GM23338 (cell line): Measurements from ENCODE around the gene CCL7. TPM values are rescaled to one million over a fixed set of nuclear protein-coding genes. Genes with fewer than 3 reads are reported as not detected.

ENCODE experiments used
- ATAC-seq: fragments of 200-7000 bp; cut with Tn5 transposase; 3 replicates; pipeline ENCODE4 v1.9.1; 2020
- DNase-seq: peaks from one replicate; pipeline ENCODE4 v3.0.0-alpha.2; 2015; ENCODE audit warnings: low spot score
- H2AFZ ChIP-seq: fragments of 200-600 bp; sonication (generic); 2 replicates; pipeline ENCODE4 v1.8.0; 2016; ENCODE audit warnings: antibody characterized with exemption, mild to moderate bottlenecking, moderate library complexity
- H3F3A ChIP-seq: fragments of 200-600 bp; sonication (generic); replicated peaks from 2 replicates; pipeline ENCODE4 v1.8.0; 2017; ENCODE audit warnings: antibody characterized with exemption, mixed run types, low read depth
- H3K27ac ChIP-seq: fragments of 200-600 bp; sonication (generic); 2 replicates; pipeline ENCODE4 v1.6.1; 2016; ENCODE audit warnings: low read depth
- H3K27me3 ChIP-seq: fragments of 200-600 bp; sonication (generic); 2 replicates; pipeline ENCODE4 v1.8.0; 2016; ENCODE audit warnings: mild to moderate bottlenecking, mixed run types, moderate library complexity; ENCODE audit not compliant: insufficient read depth
- H3K36me3 ChIP-seq: fragments of 200-600 bp; sonication (generic); 2 replicates; pipeline ENCODE4 v1.8.0; 2016; ENCODE audit warnings: mild to moderate bottlenecking; ENCODE audit not compliant: insufficient read depth
- H3K4me1 ChIP-seq: fragments of 200-600 bp; sonication (generic); 2 replicates; pipeline ENCODE4 v1.8.0; 2016; ENCODE audit warnings: mild to moderate bottlenecking, moderate library complexity; ENCODE audit not compliant: insufficient read depth
- H3K4me2 ChIP-seq: fragments of 200-600 bp; sonication (generic); 2 replicates; pipeline ENCODE4 v1.7.1; 2017; ENCODE audit warnings: mixed run types
- H3K4me3 ChIP-seq: fragments of 200-600 bp; sonication (generic); 2 replicates; pipeline ENCODE4 v1.6.1; 2016; ENCODE audit warnings: mixed run types
- H3K79me2 ChIP-seq: fragments of 200-600 bp; sonication (generic); replicated peaks from 2 replicates; pipeline ENCODE4 v1.8.0; 2017; ENCODE audit warnings: mild to moderate bottlenecking; ENCODE audit not compliant: insufficient read depth
- H3K9me2 ChIP-seq: fragments of 200-600 bp; sonication (generic); 2 replicates; pipeline ENCODE4 v1.8.0; 2017; ENCODE audit not compliant: insufficient read depth
- H4K20me1 ChIP-seq: fragments of 200-600 bp; sonication (generic); replicated peaks from 2 replicates; pipeline ENCODE4 v1.8.0; 2017; ENCODE audit warnings: mild to moderate bottlenecking; ENCODE audit not compliant: insufficient read depth
- H3K27ac Mint-ChIP-seq: 2 replicates; pipeline ENCODE4 v1.8.0; 2020; ENCODE audit warnings: inconsistent platforms, mild to moderate bottlenecking, moderate library complexity, mixed read lengths
- H3K27me3 Mint-ChIP-seq: 3 replicates; pipeline ENCODE4 v1.8.0; 2022; ENCODE audit warnings: low read depth, mild to moderate bottlenecking, moderate library complexity, mixed read lengths, inconsistent platforms; ENCODE audit not compliant: insufficient read depth, poor library complexity
- H3K36me3 Mint-ChIP-seq: 3 replicates; pipeline ENCODE4 v1.8.0; 2021; ENCODE audit warnings: low read depth, mild to moderate bottlenecking, inconsistent platforms, moderate library complexity, mixed read lengths
- H3K4me1 Mint-ChIP-seq: 3 replicates; pipeline ENCODE4 v1.8.0; 2020; ENCODE audit warnings: mild to moderate bottlenecking, inconsistent platforms, mixed read lengths
- H3K4me3 Mint-ChIP-seq: 3 replicates; pipeline ENCODE4 v1.8.0; 2021; ENCODE audit warnings: moderate library complexity, mild to moderate bottlenecking, inconsistent platforms, mixed read lengths
- H3K9me3 Mint-ChIP-seq: 3 replicates; pipeline ENCODE4 v1.8.0; 2020; ENCODE audit warnings: moderate library complexity, mild to moderate bottlenecking, inconsistent platforms, mixed read lengths
- CREB1 ChIP-seq: fragments of 250-450 bp; sonication (Bioruptor Pico); IDR thresholded peaks from 2 replicates; pipeline ENCODE4 v1.5.0; 2020; ENCODE audit warnings: low read depth, mild to moderate bottlenecking, moderate library complexity
- EZH2phosphoT487 ChIP-seq: fragments of 200-600 bp; sonication (generic); IDR thresholded peaks from one replicate; pipeline ENCODE4 v1.8.1; 2018; ENCODE audit warnings: antibody characterized with exemption; ENCODE audit not compliant: unreplicated experiment
- JUNB ChIP-seq: IDR thresholded peaks from one replicate; pipeline ENCODE4 v1.6.1; 2016; ENCODE audit warnings: antibody characterized with exemption; ENCODE audit not compliant: unreplicated experiment
- NANOG ChIP-seq: IDR thresholded peaks from 2 replicates; pipeline ENCODE4 v1.6.1; 2016; ENCODE audit warnings: antibody characterized with exemption, borderline replicate concordance
- STAT1 ChIP-seq: IDR thresholded peaks from one replicate; pipeline ENCODE4 v1.6.1; 2016; ENCODE audit warnings: antibody characterized with exemption; ENCODE audit not compliant: unreplicated experiment
- ZNF114 ChIP-seq: fragments of 250-450 bp; sonication (Bioruptor Pico); IDR thresholded peaks from 2 replicates; pipeline ENCODE4 v1.5.0; 2020; ENCODE audit warnings: mild to moderate bottlenecking, moderate library complexity
- ZNF331 ChIP-seq: fragments of 250-450 bp; sonication (Bioruptor Pico); IDR thresholded peaks from 2 replicates; pipeline ENCODE4 v1.5.0; 2020; ENCODE audit warnings: low read depth, mild to moderate bottlenecking, moderate library complexity
- polyA plus RNA-seq: library from polyadenylated mRNA; unstranded; fragments of >200 nt; fragmentation: Nextera tagmentation; extraction: Ambion mirVana; gene quantifications from 2 replicates; pipeline ENCODE4 v1.2.1, GENCODE V29; 2016
- total RNA-seq: library from RNA; depleted of rRNA; stranded (reverse); fragments of >200 nt; shearing (Covaris generic); gene quantifications from 2 replicates; pipeline ENCODE4 v1.2.3, GENCODE V29; 2014
- TF ChIP-seq, protein P1 (sequence below): IDR thresholded peaks from 2 replicates; pipeline ENCODE4 v1.6.1; 2016; ENCODE audit warnings: antibody characterized with exemption
- TF ChIP-seq, protein P2 (sequence below), 2 experiments: fragments of 200-600 bp in 1 of 2; sonication (generic) in 1 of 2; conservative IDR thresholded peaks; 2 replicates each; pipeline versions ENCODE4 v1.5.1 to v1.6.1; 2016 to 2017; ENCODE audit warnings: antibody characterized with exemption in 2 of 2, low read depth in 2 of 2, mild to moderate bottlenecking in 2 of 2, moderate library complexity in 1 of 2
- TF ChIP-seq, protein P3 (sequence below): fragments of 250-450 bp; sonication (Bioruptor Pico); IDR thresholded peaks from 2 replicates; pipeline ENCODE4 v1.5.0; 2020; ENCODE audit warnings: mild to moderate bottlenecking, moderate library complexity

Gene CCL7
- total and polyA plus RNA-seq, 2 experiments from 2014 or later, result not detected

DNA sequence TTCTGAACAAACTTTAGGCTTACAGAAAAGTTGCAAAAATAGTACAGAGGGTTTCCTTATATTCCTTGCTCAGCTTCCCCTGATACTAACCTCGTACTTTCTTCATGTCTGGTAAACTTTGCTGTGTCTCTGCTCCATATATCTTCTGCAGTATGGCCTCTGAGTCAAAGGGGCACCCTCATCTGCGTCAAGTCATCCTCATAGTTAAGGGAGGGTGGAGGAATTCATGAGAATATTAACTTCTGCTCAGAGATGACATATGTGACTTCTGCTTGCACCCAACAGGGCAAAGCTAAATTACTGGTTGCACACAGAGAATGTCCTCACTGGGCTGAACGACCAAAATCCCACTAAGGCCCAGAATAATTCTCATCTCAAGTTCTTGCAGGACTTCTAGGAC, 4.3 kb upstream of the CCL7 start:
- H3K27ac ChIP-seq, result no peak overlapping the region
- no peaks in the 10 kb centered on the region for H3K79me2 ChIP-seq
- H3K36me3 Mint-ChIP-seq, result no peaks in the 10 kb centered on the region
- no peaks in the 10 kb centered on the region for H3F3A ChIP-seq
- H3K4me3 ChIP-seq, result no peak overlapping the region
- no peaks in the 10 kb centered on the region for H3K9me3 Mint-ChIP-seq
- no peak overlapping the region for H3K27ac Mint-ChIP-seq
- ATAC-seq, result no peak
- H3K4me1 Mint-ChIP-seq, result no peaks in the 10 kb centered on the region
- H2AFZ ChIP-seq, result no peak overlapping the region
- H3K27me3 ChIP-seq, result no peaks in the 10 kb centered on the region
- no peaks in the 10 kb centered on the region for H3K4me1 ChIP-seq
- H3K4me2 ChIP-seq, result no peak overlapping the region
- no peak for DNase-seq
- no peak overlapping the region for H3K4me3 Mint-ChIP-seq
- H3K9me2 ChIP-seq, result no peaks in the 10 kb centered on the region
- no peaks in the 10 kb centered on the region for H3K36me3 ChIP-seq
- no peak for TF ChIP-seq NANOG
- TF ChIP-seq, protein P1, sequence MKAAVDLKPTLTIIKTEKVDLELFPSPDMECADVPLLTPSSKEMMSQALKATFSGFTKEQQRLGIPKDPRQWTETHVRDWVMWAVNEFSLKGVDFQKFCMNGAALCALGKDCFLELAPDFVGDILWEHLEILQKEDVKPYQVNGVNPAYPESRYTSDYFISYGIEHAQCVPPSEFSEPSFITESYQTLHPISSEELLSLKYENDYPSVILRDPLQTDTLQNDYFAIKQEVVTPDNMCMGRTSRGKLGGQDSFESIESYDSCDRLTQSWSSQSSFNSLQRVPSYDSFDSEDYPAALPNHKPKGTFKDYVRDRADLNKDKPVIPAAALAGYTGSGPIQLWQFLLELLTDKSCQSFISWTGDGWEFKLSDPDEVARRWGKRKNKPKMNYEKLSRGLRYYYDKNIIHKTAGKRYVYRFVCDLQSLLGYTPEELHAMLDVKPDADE, result no peak
- TF ChIP-seq, protein P2, sequence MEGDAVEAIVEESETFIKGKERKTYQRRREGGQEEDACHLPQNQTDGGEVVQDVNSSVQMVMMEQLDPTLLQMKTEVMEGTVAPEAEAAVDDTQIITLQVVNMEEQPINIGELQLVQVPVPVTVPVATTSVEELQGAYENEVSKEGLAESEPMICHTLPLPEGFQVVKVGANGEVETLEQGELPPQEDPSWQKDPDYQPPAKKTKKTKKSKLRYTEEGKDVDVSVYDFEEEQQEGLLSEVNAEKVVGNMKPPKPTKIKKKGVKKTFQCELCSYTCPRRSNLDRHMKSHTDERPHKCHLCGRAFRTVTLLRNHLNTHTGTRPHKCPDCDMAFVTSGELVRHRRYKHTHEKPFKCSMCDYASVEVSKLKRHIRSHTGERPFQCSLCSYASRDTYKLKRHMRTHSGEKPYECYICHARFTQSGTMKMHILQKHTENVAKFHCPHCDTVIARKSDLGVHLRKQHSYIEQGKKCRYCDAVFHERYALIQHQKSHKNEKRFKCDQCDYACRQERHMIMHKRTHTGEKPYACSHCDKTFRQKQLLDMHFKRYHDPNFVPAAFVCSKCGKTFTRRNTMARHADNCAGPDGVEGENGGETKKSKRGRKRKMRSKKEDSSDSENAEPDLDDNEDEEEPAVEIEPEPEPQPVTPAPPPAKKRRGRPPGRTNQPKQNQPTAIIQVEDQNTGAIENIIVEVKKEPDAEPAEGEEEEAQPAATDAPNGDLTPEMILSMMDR (conservative IDR thresholded peaks at IDR 0.05; ENCODE audit: low read depth in 2 of 2), result no peak
- no peak for TF ChIP-seq ZNF114
- TF ChIP-seq STAT1, result no peak
- TF ChIP-seq JUNB, result no peak
- no peak for TF ChIP-seq EZH2phosphoT487
- no peak for TF ChIP-seq ZNF331
- TF ChIP-seq CREB1, result no peak
- no peaks in the 10 kb centered on the region for H3K27me3 Mint-ChIP-seq
- no peaks in the 10 kb centered on the region for H4K20me1 ChIP-seq

DNA sequence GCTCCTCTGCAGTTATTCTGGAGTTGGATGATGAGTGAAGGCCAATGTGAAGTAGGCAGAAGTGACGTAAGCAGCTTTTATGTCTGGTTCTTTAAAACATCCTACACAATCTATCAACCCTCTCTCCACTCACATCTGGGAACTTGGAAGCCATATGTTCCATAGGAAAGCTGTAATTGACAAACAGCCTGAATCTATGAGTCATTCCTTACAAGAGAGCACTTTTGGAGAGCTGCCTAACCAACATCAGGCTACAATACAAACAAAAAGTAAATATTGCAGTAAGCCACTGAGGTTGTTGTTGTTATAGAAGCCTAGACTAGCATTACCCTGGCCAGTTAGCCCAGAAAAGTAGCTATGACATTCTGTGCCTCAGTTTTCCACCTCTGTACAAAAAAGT, 5.9 kb downstream of the CCL7 start:
- Histone ChIP-seq H2AFZ (no peak overlapping the region), H3K4me3 (no peak overlapping the region), H3K9me2 (peaks cover 3% of the 10 kb centered on the region; the same call in 1 of the 2 replicates), H3K27ac (no peak overlapping the region), H3K4me1 (no peaks in the 10 kb centered on the region), H3K4me2 (no peak overlapping the region), H3K36me3 (no peaks in the 10 kb centered on the region), H3K27me3 (no peaks in the 10 kb centered on the region), H3F3A (no peaks in the 10 kb centered on the region), H4K20me1 (no peaks in the 10 kb centered on the region), H3K79me2 (no peaks in the 10 kb centered on the region)
- DNase-seq, result no peak
- Mint-ChIP-seq H3K27ac (no peak overlapping the region), H3K9me3 (no peaks in the 10 kb centered on the region), H3K36me3 (no peaks in the 10 kb centered on the region), H3K27me3 (peaks cover 2% of the 10 kb centered on the region), H3K4me1 (no peaks in the 10 kb centered on the region), H3K4me3 (no peak overlapping the region)
- no peak for ATAC-seq
- TF ChIP-seq ZNF114 (no peak), ZNF331 (no peak), CREB1 (no peak), EZH2phosphoT487 (no peak)
- TF ChIP-seq, protein P1, result no peak
- TF ChIP-seq, protein P3, sequence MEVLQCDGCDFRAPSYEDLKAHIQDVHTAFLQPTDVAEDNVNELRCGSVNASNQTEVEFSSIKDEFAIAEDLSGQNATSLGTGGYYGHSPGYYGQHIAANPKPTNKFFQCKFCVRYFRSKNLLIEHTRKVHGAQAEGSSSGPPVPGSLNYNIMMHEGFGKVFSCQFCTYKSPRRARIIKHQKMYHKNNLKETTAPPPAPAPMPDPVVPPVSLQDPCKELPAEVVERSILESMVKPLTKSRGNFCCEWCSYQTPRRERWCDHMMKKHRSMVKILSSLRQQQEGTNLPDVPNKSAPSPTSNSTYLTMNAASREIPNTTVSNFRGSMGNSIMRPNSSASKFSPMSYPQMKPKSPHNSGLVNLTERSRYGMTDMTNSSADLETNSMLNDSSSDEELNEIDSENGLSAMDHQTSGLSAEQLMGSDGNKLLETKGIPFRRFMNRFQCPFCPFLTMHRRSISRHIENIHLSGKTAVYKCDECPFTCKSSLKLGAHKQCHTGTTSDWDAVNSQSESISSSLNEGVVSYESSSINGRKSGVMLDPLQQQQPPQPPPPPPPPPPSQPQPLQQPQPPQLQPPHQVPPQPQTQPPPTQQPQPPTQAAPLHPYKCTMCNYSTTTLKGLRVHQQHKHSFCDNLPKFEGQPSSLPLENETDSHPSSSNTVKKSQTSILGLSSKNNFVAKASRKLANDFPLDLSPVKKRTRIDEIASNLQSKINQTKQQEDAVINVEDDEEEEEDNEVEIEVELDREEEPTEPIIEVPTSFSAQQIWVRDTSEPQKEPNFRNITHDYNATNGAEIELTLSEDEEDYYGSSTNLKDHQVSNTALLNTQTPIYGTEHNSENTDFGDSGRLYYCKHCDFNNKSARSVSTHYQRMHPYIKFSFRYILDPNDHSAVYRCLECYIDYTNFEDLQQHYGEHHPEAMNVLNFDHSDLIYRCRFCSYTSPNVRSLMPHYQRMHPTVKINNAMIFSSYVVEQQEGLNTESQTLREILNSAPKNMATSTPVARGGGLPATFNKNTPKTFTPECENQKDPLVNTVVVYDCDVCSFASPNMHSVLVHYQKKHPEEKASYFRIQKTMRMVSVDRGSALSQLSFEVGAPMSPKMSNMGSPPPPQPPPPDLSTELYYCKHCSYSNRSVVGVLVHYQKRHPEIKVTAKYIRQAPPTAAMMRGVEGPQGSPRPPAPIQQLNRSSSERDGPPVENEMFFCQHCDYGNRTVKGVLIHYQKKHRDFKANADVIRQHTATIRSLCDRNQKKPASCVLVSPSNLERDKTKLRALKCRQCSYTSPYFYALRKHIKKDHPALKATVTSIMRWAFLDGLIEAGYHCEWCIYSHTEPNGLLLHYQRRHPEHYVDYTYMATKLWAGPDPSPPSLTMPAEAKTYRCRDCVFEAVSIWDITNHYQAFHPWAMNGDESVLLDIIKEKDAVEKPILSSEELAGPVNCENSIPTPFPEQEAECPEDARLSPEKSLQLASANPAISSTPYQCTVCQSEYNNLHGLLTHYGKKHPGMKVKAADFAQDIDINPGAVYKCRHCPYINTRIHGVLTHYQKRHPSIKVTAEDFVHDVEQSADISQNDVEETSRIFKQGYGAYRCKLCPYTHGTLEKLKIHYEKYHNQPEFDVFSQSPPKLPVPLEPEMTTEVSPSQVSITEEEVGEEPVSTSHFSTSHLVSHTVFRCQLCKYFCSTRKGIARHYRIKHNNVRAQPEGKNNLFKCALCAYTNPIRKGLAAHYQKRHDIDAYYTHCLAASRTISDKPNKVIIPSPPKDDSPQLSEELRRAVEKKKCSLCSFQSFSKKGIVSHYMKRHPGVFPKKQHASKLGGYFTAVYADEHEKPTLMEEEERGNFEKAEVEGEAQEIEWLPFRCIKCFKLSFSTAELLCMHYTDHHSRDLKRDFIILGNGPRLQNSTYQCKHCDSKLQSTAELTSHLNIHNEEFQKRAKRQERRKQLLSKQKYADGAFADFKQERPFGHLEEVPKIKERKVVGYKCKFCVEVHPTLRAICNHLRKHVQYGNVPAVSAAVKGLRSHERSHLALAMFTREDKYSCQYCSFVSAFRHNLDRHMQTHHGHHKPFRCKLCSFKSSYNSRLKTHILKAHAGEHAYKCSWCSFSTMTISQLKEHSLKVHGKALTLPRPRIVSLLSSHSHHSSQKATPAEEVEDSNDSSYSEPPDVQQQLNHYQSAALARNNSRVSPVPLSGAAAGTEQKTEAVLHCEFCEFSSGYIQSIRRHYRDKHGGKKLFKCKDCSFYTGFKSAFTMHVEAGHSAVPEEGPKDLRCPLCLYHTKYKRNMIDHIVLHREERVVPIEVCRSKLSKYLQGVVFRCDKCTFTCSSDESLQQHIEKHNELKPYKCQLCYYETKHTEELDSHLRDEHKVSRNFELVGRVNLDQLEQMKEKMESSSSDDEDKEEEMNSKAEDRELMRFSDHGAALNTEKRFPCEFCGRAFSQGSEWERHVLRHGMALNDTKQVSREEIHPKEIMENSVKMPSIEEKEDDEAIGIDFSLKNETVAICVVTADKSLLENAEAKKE (CRISPR knock-in tag), result no peak
